Measurements from ENCODE around the gene NTN1.

NTN1 gene

GRCh38 chr17:9004961-9005285 lies 16.4 kb upstream of the NTN1 start:
- DNase-seq: no peak

GRCh38 chr17:9006175-9006767 lies 15.0 kb upstream of the NTN1 start:
- no peak for DNase-seq

GRCh38 chr17:9007052-9007714 lies 14.1 kb upstream of the NTN1 start:
- no peak for DNase-seq

GRCh38 chr17:9009096-9009495 lies 12.2 kb upstream of the NTN1 start:
- DNase-seq: no peak

- no peak for DNase-seq
Observed at GRCh38 chr17:9009737-9010136, 11.6 kb upstream of the NTN1 start.

- DNase-seq: no peak
Observed at GRCh38 chr17:9011001-9011400, 10.3 kb upstream of the NTN1 start.

GRCh38 chr17:9016941-9017552 lies 4.3 kb upstream of the NTN1 start:
- DNase-seq: no peak

- no peak for DNase-seq
Observed at GRCh38 chr17:9018726-9019125, 2.6 kb upstream of the NTN1 start.

GRCh38 chr17:9020096-9020823 lies 1.1 kb upstream of the NTN1 start:
- DNase-seq: no peak

- no peak for DNase-seq
Observed at GRCh38 chr17:9020824-9021157, 519 bp upstream of the NTN1 start.

- DNase-seq: peak in 4 of 51 donors; percentile 11 to 36 (median 19)
Observed at GRCh38 chr17:9021992-9022572, 772 bp downstream of the NTN1 start.

GRCh38 chr17:9022573-9023391 lies 1.5 kb downstream of the NTN1 start:
- peak in 1 of 51 donors; percentile 3 for DNase-seq

- DNase-seq: no peak
Observed at GRCh38 chr17:9023392-9024218, 2.3 kb downstream of the NTN1 start.

- no peak for DNase-seq
Observed at GRCh38 chr17:9024497-9024896, 3.2 kb downstream of the NTN1 start.

GRCh38 chr17:9026741-9027140 lies 5.4 kb downstream of the NTN1 start:
- no peak for DNase-seq

- no peak for DNase-seq
Observed at GRCh38 chr17:9028202-9028987, 7.1 kb downstream of the NTN1 start.

GRCh38 chr17:9028988-9029570 lies 7.8 kb downstream of the NTN1 start:
- DNase-seq: no peak

- DNase-seq: no peak
Observed at GRCh38 chr17:9032151-9032550, 10.8 kb downstream of the NTN1 start.

- DNase-seq: no peak
Observed at GRCh38 chr17:9032583-9032982, 11.3 kb downstream of the NTN1 start.

Data from hypothalamus (tissue), 51 donors.